Measurements from ENCODE around the gene VIL1. TPM values are rescaled to one million over a fixed set of nuclear protein-coding genes. Genes with fewer than 3 reads are reported as not detected.

VIL1 gene
- total and polyA plus RNA-seq, 8 donors = 0.29 to 1.8 (median 1.2) TPM; not detected in 1

- DNase-seq (no peak), ATAC-seq (no peak)
- Histone ChIP-seq H3K27me3 (no peaks in the 10 kb centered on the region), H3K9me3 (no peaks in the 10 kb centered on the region), H3K27ac (no peak overlapping the region), H3K36me3 (peaks cover 0 to 50% of the 10 kb centered on the region in 2 donors), H3K4me3 (no peak overlapping the region), H3K4me1 (no peaks in the 10 kb centered on the region)
- TF ChIP-seq CTCF (IDR thresholded peaks at IDR 0.05) = no peak
- intact Hi-C loops (cut with DNase I) = no loop called here
Observed at GRCh38 chr2:218479595-218479994, 60.7 kb downstream of the VIL1 start.

- Histone ChIP-seq H3K27me3 (no peaks in the 10 kb centered on the region), H3K27ac (no peak overlapping the region), H3K4me1 (no peaks in the 10 kb centered on the region), H3K4me3 (no peak overlapping the region), H3K36me3 (peaks cover 0 to 58% of the 10 kb centered on the region in 2 donors), H3K9me3 (no peaks in the 10 kb centered on the region)
- intact Hi-C loops (cut with DNase I) = no loop called here
- ATAC-seq = no peak
- no peak for DNase-seq
- TF ChIP-seq CTCF (IDR thresholded peaks at IDR 0.05) = no peak
Observed at GRCh38 chr2:218482651-218483050, 63.7 kb downstream of the VIL1 start.

GRCh38 chr2:218485986-218486667 is 67.2 kb downstream of the VIL1 start:
- Histone ChIP-seq H3K4me1 (no peaks in the 10 kb centered on the region), H3K27ac (no peak overlapping the region), H3K36me3 (peaks cover 0 to 71% of the 10 kb centered on the region in 2 donors), H3K27me3 (no peaks in the 10 kb centered on the region), H3K9me3 (no peaks in the 10 kb centered on the region), H3K4me3 (no peak overlapping the region)
- ATAC-seq (peak; percentile 34), DNase-seq (peak in 1 of 4 donors; percentile 40)
- no peak for TF ChIP-seq CTCF (IDR thresholded peaks at IDR 0.05)
- intact Hi-C loops (cut with DNase I) = no loop called here

GRCh38 chr2:218500501-218501060 is 81.7 kb downstream of the VIL1 start:
- no peaks in the 10 kb centered on the region for H3K9me3 ChIP-seq
- ATAC-seq (peak; percentile 69), DNase-seq (no peak)
- TF ChIP-seq CTCF (IDR thresholded peaks at IDR 0.05) = no peak
- intact Hi-C loops (cut with DNase I) = no loop called here
- peaks cover 0 to 29% of the 10 kb centered on the region in 2 donors for H3K36me3 ChIP-seq
- H3K4me1 ChIP-seq = peaks cover 5 to 14% of the 10 kb centered on the region in 2 donors
- peak overlapping the region; percentile 59 to 62 for H3K27ac ChIP-seq
- H3K4me3 ChIP-seq = no peak overlapping the region
- H3K27me3 ChIP-seq = no peaks in the 10 kb centered on the region

- intact Hi-C loops (cut with DNase I) = no loop called here
- Histone ChIP-seq H3K27me3 (no peaks in the 10 kb centered on the region), H3K27ac (peak overlapping the region; percentile 59 to 62), H3K4me1 (peaks cover 5 to 14% of the 10 kb centered on the region in 2 donors), H3K36me3 (peaks cover 0 to 18% of the 10 kb centered on the region in 2 donors), H3K4me3 (no peak overlapping the region), H3K9me3 (no peaks in the 10 kb centered on the region)
- no peak for TF ChIP-seq CTCF (IDR thresholded peaks at IDR 0.05)
- peak; percentile 90 for ATAC-seq
- DNase-seq = peak in 2 of 4 donors; percentile 30 to 51
Observed at GRCh38 chr2:218501665-218502064, 82.7 kb downstream of the VIL1 start.

Small RNAs within 50 kb of the gene (microRNA-seq; reads per million reads assigned to microRNA genes)
- 23,904 to 46,678 reads per million in 2 donors for gene MIR26B

Other genes with a start within 250 kb of the VIL1 start
- 100 to 1,000 TPM; 361 to 452 TPM for gene ARPC2, start 201.9 kb upstream of the VIL1 start, total RNA-seq
- 100 to 1,000 TPM; 229 to 266 (median 253) TPM for gene ARPC2, start 201.9 kb upstream of the VIL1 start, polyA plus RNA-seq (ENCODE audit: insufficient read length in 6 of 6)
- 1 to 10 TPM; 1.7 to 4.3 TPM for gene GPBAR1, start 158.1 kb upstream of the VIL1 start, total RNA-seq
- gene GPBAR1, start 158.1 kb upstream of the VIL1 start, polyA plus RNA-seq (ENCODE audit: insufficient read length in 6 of 6) = 1 to 10 TPM in 5 of 6 donors, under 1 TPM in 1; 0.88 to 1.7 (median 1.2) TPM
- 10 to 100 TPM; 55.2 to 57.2 TPM for gene AAMP, start 149.0 kb upstream of the VIL1 start, total RNA-seq
- gene AAMP, start 149.0 kb upstream of the VIL1 start, polyA plus RNA-seq (ENCODE audit: insufficient read length in 6 of 6) = 100 to 1,000 TPM; 106 to 120 (median 115) TPM
- 10 to 100 TPM; 93.4 to 96.8 TPM for gene PNKD, start 148.6 kb upstream of the VIL1 start, total RNA-seq
- gene PNKD, start 148.6 kb upstream of the VIL1 start, polyA plus RNA-seq (ENCODE audit: insufficient read length in 6 of 6) = 10 to 100 TPM; 58.2 to 66.2 (median 60.0) TPM
- 100 to 1,000 TPM; 281 to 308 TPM for gene TMBIM1, start 126.6 kb upstream of the VIL1 start, total RNA-seq
- gene TMBIM1, start 126.6 kb upstream of the VIL1 start, polyA plus RNA-seq (ENCODE audit: insufficient read length in 6 of 6) = 10 to 100 TPM; 63.5 to 78.4 (median 70.6) TPM
- 1 to 10 TPM in 1 of 2 donors, under 1 TPM in 1; 0.55 to 3.3 TPM for gene CATIP, start 62.3 kb upstream of the VIL1 start, total RNA-seq
- gene CATIP, start 62.3 kb upstream of the VIL1 start, polyA plus RNA-seq (ENCODE audit: insufficient read length in 6 of 6) = 1 to 10 TPM in 4 of 6 donors, under 1 TPM in 2; 0.76 to 4.1 (median 2.1) TPM
- 100 to 1,000 TPM in 1 of 2 donors, 10 to 100 TPM in 1; 98.2 to 194 TPM for gene SLC11A1, start 36.9 kb upstream of the VIL1 start, total RNA-seq
- 1 to 10 TPM in 1 of 6 donors, under 1 TPM in 5; 0.70 to 1.8 (median 0.89) TPM for gene SLC11A1, start 36.9 kb upstream of the VIL1 start, polyA plus RNA-seq (ENCODE audit: insufficient read length in 6 of 6)
- gene CTDSP1, start 19.3 kb upstream of the VIL1 start, total RNA-seq = 100 to 1,000 TPM; 122 to 147 TPM
- gene CTDSP1, start 19.3 kb upstream of the VIL1 start, polyA plus RNA-seq (ENCODE audit: insufficient read length in 6 of 6) = 100 to 1,000 TPM; 124 to 160 (median 148) TPM
- 10 to 100 TPM; 13.0 to 16.5 TPM for gene USP37, start 149.2 kb downstream of the VIL1 start, total RNA-seq
- gene USP37, start 149.2 kb downstream of the VIL1 start, polyA plus RNA-seq (ENCODE audit: insufficient read length in 6 of 6) = 10 to 100 TPM; 16.3 to 21.9 (median 19.7) TPM
- gene CNOT9, start 149.7 kb downstream of the VIL1 start, total RNA-seq = 10 to 100 TPM; 33.8 to 44.1 TPM
- gene CNOT9, start 149.7 kb downstream of the VIL1 start, polyA plus RNA-seq (ENCODE audit: insufficient read length in 6 of 6) = 10 to 100 TPM; 54.2 to 69.1 (median 57.3) TPM
- gene PLCD4, start 188.8 kb downstream of the VIL1 start, total RNA-seq = 1 to 10 TPM in 1 of 2 donors, under 1 TPM in 1; 0.89 to 1.5 TPM
- gene PLCD4, start 188.8 kb downstream of the VIL1 start, polyA plus RNA-seq (ENCODE audit: insufficient read length in 6 of 6) = 10 to 100 TPM in 4 of 6 donors, 1 to 10 TPM in 2; 10.0 to 13.5 (median 11.4) TPM
- 10 to 100 TPM; 23.8 to 26.3 TPM for gene ZNF142, start 240.5 kb downstream of the VIL1 start, total RNA-seq
- gene ZNF142, start 240.5 kb downstream of the VIL1 start, polyA plus RNA-seq (ENCODE audit: insufficient read length in 6 of 6) = 10 to 100 TPM; 17.0 to 22.3 (median 18.5) TPM
- 10 to 100 TPM; 27.1 to 52.2 TPM for gene BCS1L, start 240.6 kb downstream of the VIL1 start, total RNA-seq
- 10 to 100 TPM; 50.7 to 59.6 (median 55.5) TPM for gene BCS1L, start 240.6 kb downstream of the VIL1 start, polyA plus RNA-seq (ENCODE audit: insufficient read length in 6 of 6)